Inferior parietal cortex (tissue), 1 donor: ENCODE data around the gene MAD1L1.

Experiments used
- DNase-seq: peaks from one replicate; pipeline ENCODE4 v3.0.0-alpha.2; 2016; ENCODE audit errors: extremely low spot score

The MAD1L1 gene

DNA sequence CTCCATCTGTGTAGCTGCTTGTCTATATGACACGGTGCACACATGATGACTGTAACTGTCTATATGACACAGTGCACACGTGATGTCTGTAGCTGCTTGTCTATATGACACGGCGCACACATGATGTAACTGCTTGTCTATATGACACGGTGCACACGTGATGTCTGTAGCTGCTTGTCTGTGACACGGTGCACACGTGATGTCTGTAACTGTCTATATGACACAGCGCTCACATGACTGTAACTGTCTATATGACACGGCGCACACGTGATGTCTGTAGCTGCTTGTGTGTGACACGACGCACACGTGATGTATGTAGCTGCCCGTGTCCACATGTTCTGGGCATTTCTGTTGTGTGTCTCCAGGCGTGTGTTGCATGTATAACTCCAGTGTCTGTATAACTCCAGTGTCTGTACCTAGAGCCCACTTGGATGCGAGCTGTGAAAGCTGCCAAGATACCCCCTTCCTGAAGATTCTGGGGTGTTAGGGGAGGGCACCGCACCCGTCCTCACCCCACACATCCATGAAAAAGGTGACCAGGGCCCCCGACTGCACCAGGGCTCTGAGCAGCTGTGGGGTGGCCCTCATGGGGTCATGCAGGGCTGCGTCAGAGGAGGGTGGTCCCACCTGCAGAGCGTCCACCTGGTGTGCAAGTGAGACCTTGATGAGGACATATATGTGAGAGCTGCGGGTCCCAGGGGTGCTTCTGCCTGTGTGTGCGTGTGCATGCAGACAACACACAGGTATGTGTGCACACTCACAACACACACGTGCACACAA, 424.7 kb downstream of the MAD1L1 start:
- no peak for DNase-seq

GRCh38 chr7:1806354-1806753, 426.4 kb downstream of the MAD1L1 start:
- no peak for DNase-seq

- no peak for DNase-seq
Observed at GRCh38 chr7:1804310-1804709, 428.4 kb downstream of the MAD1L1 start.

- no peak for DNase-seq
Observed at GRCh38 chr7:1802899-1803298, 429.8 kb downstream of the MAD1L1 start.

GRCh38 chr7:1800902-1801301, 431.8 kb downstream of the MAD1L1 start:
- no peak for DNase-seq

GRCh38 chr7:1798191-1798590, 434.6 kb downstream of the MAD1L1 start:
- DNase-seq = no peak

GRCh38 chr7:1794888-1795542, 437.7 kb downstream of the MAD1L1 start:
- DNase-seq = no peak

DNA sequence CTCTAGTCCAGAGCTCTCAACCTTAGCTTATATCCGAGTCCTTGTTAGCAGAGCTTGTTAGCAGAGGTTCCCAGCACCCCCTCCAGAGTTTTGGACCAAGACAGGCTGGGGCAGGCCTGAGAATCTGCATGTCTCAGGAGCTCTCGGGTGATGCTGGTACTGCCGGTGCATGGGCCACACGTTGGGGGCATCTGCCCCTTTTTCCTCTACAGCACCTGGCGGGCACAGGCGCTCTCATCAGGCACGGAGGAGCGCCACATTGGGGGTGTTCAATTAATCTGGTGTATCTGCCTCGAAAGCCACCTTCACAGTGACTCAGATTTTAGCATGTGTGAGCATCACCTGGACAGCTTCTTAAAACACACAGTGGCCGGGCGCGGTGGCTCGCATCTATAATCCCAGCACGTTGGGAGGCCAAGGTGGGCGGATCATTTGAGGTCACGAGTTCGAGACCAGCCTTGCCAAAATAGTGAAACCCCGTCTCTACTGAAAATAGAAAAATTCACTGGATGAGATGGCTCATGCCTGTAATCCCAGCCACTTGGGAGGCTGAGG, 445.0 kb downstream of the MAD1L1 start:
- no peak for DNase-seq

- DNase-seq = no peak
Observed at GRCh38 chr7:1787241-1787640, 445.5 kb downstream of the MAD1L1 start.

DNA sequence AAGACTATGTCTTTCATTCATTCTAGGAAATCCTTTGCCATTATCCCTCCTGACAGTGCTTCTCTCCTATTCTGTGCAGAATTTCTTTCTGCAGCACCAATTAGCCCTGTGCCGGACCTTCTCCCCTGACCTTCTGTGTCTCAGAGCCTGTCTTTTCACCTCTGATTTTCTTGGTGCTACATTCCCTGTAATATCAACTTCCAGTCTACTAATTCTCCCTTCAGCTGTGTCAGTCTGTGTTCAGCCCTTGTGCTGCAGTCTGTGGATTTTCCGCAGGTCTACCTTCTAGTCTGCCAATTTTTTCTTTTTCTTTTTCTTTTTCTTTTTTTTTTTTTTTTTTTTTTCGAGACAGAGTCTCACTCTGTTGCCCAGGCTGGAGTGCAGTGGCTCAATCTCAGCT, 446.9 kb downstream of the MAD1L1 start:
- no peak for DNase-seq

DNA sequence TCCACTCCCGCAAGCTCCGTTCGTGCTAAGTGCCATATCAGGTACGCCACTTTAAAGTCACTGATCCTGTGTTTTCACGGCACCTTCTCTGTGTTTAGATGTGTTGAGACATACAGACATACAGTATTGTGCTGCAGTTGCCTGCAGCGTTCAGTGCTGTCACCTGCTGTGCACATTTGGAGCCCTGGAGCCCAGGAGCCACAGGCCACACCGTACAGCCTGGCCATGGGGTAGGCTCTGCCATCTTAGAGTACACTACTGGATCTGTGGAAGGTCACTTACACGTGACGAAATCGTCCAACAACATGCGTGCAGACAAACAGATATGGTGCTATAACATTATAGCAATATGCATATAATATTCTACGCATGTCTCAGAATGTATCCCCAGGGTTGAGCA, 451.4 kb downstream of the MAD1L1 start:
- no peak for DNase-seq

GRCh38 chr7:1779445-1779844, 453.3 kb downstream of the MAD1L1 start:
- no peak for DNase-seq

DNA sequence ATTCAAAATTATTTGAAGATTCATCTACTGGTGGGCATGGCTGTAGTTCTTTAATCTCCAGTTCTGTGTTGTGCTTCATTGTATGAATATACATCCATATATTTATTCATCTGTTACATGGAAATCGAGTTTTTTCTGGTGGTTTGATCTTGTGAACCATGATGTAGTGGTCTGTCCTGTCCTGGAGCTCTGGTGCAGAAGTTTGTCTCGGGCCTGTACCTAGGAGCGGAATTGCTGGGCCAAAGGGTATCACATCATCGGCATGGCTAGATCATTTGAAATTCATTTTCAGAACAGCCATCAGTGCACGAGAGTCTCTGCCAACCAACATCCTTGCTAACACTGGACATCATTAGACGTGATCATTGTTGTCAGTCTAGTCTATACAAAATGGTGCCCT, 455.6 kb downstream of the MAD1L1 start:
- DNase-seq = no peak

DNA sequence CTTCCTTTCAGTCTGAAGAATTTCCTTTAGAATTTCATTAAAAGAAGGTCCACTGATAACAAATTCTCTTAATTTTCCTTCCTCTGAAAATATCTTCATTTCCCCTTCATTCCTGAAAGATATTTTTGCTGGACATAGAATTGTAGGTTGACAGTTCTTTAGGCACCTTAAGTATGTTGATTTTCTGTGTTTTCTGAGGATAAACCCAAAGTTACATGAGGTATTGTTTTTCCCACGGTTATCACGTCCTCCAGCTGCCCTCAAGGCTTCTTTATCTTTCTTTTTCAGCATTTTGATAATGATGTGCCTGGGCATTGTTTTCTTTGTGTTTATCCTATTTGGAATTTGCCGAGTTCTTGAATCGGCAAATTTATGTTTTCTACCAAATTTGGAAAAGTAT, 457.4 kb downstream of the MAD1L1 start:
- DNase-seq = no peak

DNA sequence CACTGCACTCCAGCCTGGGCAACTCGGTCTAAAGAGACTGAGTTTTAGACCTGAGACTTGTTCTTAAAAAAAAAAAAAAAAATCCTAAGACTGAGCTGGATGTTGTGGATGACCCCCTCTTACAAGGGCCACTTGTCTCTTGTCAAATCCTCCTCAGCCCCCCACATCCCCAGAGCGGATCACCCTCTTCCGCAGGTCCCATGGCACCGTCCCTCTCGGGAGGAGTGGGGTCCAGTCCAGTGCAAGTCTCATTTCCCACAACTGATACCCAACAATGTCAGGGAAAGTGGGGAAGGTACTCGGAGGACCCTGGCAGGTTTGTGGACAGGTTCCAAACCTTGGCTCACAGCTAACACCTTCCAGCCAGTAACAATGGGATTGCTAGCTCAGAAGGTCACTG, 462.4 kb downstream of the MAD1L1 start:
- no peak for DNase-seq

DNA sequence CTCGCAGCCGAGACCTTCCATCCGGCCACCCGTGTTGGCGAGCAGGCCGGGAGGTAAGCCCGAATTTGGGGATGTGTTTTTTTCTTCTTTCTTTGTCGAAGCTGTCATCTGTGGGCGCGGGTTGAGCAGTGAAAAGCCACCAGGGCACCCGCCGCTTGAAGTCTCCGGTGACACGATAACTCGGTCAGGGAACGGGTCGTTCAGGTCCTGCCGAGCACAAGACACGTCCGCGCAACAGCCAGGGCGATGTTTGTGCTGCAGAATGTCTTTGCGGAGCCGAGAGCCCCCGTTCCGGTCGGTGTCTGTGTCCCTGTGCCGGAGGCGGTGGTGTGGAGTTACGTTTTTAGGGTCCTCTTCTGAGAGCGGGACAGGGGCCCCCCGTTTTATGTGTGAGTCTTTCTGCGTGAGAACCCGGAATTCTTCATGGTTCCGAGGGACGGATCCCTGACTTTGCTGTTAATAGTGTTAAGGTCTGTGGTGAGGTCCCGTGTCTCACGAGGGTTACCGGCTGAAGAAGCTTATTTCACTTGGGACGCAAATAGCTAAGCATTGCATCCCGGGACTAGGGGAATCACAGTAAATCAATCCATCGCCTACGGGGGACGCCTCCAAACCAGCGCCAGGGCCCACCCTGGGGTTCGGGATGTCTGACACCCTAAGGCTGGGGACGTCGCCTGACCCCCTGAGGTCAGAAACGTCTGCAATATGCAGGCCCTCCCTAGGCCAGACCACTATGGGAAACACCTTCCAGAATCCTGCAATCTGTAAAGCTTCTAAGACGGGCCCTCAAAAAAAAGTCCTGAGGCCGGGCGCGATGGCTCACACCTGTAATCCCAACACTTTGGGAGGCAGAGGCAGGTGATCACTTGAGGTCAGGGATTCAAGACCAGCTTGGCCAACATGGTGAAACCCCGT, 463.2 kb downstream of the MAD1L1 start:
- DNase-seq = no peak

DNA sequence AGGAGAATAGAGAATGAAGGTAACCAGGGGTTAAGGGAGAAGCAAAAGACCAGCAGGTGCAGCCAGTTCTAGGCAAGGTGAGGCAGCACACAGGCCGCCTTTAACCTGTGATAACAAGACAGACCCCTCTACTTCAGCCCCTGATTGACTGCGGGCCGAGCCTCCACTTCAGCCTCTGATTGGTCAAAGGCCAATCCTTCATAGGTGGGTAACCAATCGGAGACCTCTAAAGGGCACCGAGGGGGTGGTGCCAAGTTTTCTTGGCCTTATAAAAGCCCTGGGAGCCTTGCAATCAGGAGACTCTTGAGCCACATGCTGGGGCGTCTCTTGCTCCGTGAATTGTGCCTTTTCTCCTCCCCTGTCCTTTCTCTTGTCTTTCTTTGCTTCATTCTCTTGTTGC, 463.9 kb downstream of the MAD1L1 start:
- no peak for DNase-seq

GRCh38 chr7:1767524-1767923, 465.2 kb downstream of the MAD1L1 start:
- no peak for DNase-seq
